ENCODE data around the gene PRKCE. TPM values are rescaled to one million over a fixed set of nuclear protein-coding genes. Genes with fewer than 3 reads are reported as not detected.
A peak's percentile ranks its signal among the peaks of the same experiment; 100 is the strongest.

Gene PRKCE
- total RNA-seq, 1 experiment from 2014 or later, result 30.2 TPM

- DNase-seq (ENCODE audit: low read depth), result no peak
Measured at GRCh38 chr2:45754131-45755010, 102.9 kb downstream of the PRKCE start.

- peak; percentile 89 for DNase-seq (ENCODE audit: low read depth)
Measured at GRCh38 chr2:45755585-45756335, 104.3 kb downstream of the PRKCE start.

GRCh38 chr2:45758018-45758417 is 106.5 kb downstream of the PRKCE start:
- DNase-seq (ENCODE audit: low read depth), result no peak

- DNase-seq (ENCODE audit: low read depth), result no peak
Measured at GRCh38 chr2:45759310-45759851, 107.9 kb downstream of the PRKCE start.

GRCh38 chr2:45761635-45762034 is 110.2 kb downstream of the PRKCE start:
- DNase-seq (ENCODE audit: low read depth), result no peak

GRCh38 chr2:45763255-45763654 is 111.8 kb downstream of the PRKCE start:
- no peak for DNase-seq (ENCODE audit: low read depth)

GRCh38 chr2:45763797-45764196 is 112.3 kb downstream of the PRKCE start:
- no peak for DNase-seq (ENCODE audit: low read depth)

GRCh38 chr2:45765007-45765727 is 113.7 kb downstream of the PRKCE start:
- DNase-seq (ENCODE audit: low read depth), result no peak

- DNase-seq (ENCODE audit: low read depth), result no peak
Measured at GRCh38 chr2:45765728-45766254, 114.3 kb downstream of the PRKCE start.

GRCh38 chr2:45768208-45768607 is 116.7 kb downstream of the PRKCE start:
- no peak for DNase-seq (ENCODE audit: low read depth)

GRCh38 chr2:45769056-45769455 is 117.6 kb downstream of the PRKCE start:
- DNase-seq (ENCODE audit: low read depth), result no peak

GRCh38 chr2:45769854-45770576 is 118.5 kb downstream of the PRKCE start:
- DNase-seq (ENCODE audit: low read depth), result no peak

GRCh38 chr2:45770811-45771210 is 119.3 kb downstream of the PRKCE start:
- no peak for DNase-seq (ENCODE audit: low read depth)

- no peak for DNase-seq (ENCODE audit: low read depth)
Measured at GRCh38 chr2:45771261-45771660, 119.8 kb downstream of the PRKCE start.

GRCh38 chr2:45772038-45772437 is 120.6 kb downstream of the PRKCE start:
- no peak for DNase-seq (ENCODE audit: low read depth)

GRCh38 chr2:45773909-45774308 is 122.4 kb downstream of the PRKCE start:
- no peak for DNase-seq (ENCODE audit: low read depth)

- no peak for DNase-seq (ENCODE audit: low read depth)
Measured at GRCh38 chr2:45774688-45775244, 123.3 kb downstream of the PRKCE start.

- DNase-seq (ENCODE audit: low read depth), result peak; percentile 20
Measured at GRCh38 chr2:45776160-45776955, 124.9 kb downstream of the PRKCE start.

- peak; percentile 9 for DNase-seq (ENCODE audit: low read depth)
Measured at GRCh38 chr2:45777996-45778719, 126.7 kb downstream of the PRKCE start.

Data from RPMI7951 (cell line).